GM19099 (cell line): ENCODE results near the gene KDELR3.

ENCODE experiments used
- POLR2A ChIP-seq: IDR thresholded peaks from 3 replicates; pipeline ENCODE4 v1.6.1; 2011; ENCODE audit warnings: low read depth; ENCODE audit not compliant: insufficient read length; ENCODE audit errors: extremely low read depth

KDELR3 gene

GRCh38 chr22:38467904-38468442 is at the start of gene KDELR3:
TSS of gene KDELR3 (plus strand) at chr22:38468096. CDS start at chr22:38468234, 138 bp downstream.
- TF ChIP-seq POLR2A = no peak

- no peak for TF ChIP-seq POLR2A
These were observed 49.3 kb upstream of the KDELR3 start for GRCh38 chr22:38418589-38418988.

- TF ChIP-seq POLR2A = no peak
These were observed 48.6 kb upstream of the KDELR3 start for GRCh38 chr22:38419121-38419857.

- no peak for TF ChIP-seq POLR2A
These were observed 48.1 kb upstream of the KDELR3 start for GRCh38 chr22:38419858-38420160.

GRCh38 chr22:38420734-38421133 is 47.2 kb upstream of the KDELR3 start:
- no peak for TF ChIP-seq POLR2A

- no peak for TF ChIP-seq POLR2A
These were observed 45.0 kb upstream of the KDELR3 start for GRCh38 chr22:38422611-38423511.

- no peak for TF ChIP-seq POLR2A
These were observed 44.1 kb upstream of the KDELR3 start for GRCh38 chr22:38423512-38424503.

- TF ChIP-seq POLR2A = no peak
These were observed 43.3 kb upstream of the KDELR3 start for GRCh38 chr22:38424525-38425080.

GRCh38 chr22:38426628-38427027 is 41.3 kb upstream of the KDELR3 start:
- no peak for TF ChIP-seq POLR2A

- TF ChIP-seq POLR2A = no peak
These were observed 40.4 kb upstream of the KDELR3 start for GRCh38 chr22:38427465-38427864.

- TF ChIP-seq POLR2A = no peak
These were observed 40.0 kb upstream of the KDELR3 start for GRCh38 chr22:38427940-38428339.

GRCh38 chr22:38428714-38429113 is 39.2 kb upstream of the KDELR3 start:
- no peak for TF ChIP-seq POLR2A

GRCh38 chr22:38429499-38430068 is 38.3 kb upstream of the KDELR3 start:
- TF ChIP-seq POLR2A = no peak
